Effector memory CD4-positive, alpha-beta T cell (primary cell): ENCODE data around the gene ZW10.
"Not testable (repeated sequence)": the region's sequence is repeated elsewhere in the genome, so short reads cannot be mapped to it uniquely, and the experiment has no call there.

Experiments
- DNase-seq, 3 donors: peaks; one replicate each; pipeline ENCODE4 v3.0.0-alpha.2; 2020
- H3K27ac ChIP-seq: 2 replicates; pipeline ENCODE4 v1.7.0; 2013; ENCODE audit warnings: mild to moderate bottlenecking, low read length, moderate library complexity; ENCODE audit not compliant: insufficient read depth, poor library complexity, severe bottlenecking
- H3K27me3 ChIP-seq: replicated peaks from 2 replicates; pipeline ENCODE4 v1.7.0; 2013; ENCODE audit warnings: mild to moderate bottlenecking, low read length; ENCODE audit not compliant: insufficient read depth, control insufficient read depth, poor library complexity, severe bottlenecking
- H3K36me3 ChIP-seq: 2 replicates; pipeline ENCODE4 v1.7.0; 2013; ENCODE audit warnings: mild to moderate bottlenecking, low read length, moderate library complexity; ENCODE audit not compliant: control insufficient read depth, insufficient read depth
- H3K4me1 ChIP-seq: 2 replicates; pipeline ENCODE4 v1.7.0; 2013; ENCODE audit warnings: low read length, mild to moderate bottlenecking; ENCODE audit not compliant: control insufficient read depth, insufficient read depth, poor library complexity, severe bottlenecking
- H3K4me3 ChIP-seq: 2 replicates; pipeline ENCODE4 v1.7.0; 2013; ENCODE audit warnings: low read length, low read depth, mild to moderate bottlenecking; ENCODE audit not compliant: insufficient read depth, poor library complexity, severe bottlenecking
- H3K9me3 ChIP-seq: 2 replicates; pipeline ENCODE4 v1.7.0; 2013; ENCODE audit warnings: mild to moderate bottlenecking, low read length, moderate library complexity; ENCODE audit not compliant: control insufficient read depth

Gene ZW10

DNA sequence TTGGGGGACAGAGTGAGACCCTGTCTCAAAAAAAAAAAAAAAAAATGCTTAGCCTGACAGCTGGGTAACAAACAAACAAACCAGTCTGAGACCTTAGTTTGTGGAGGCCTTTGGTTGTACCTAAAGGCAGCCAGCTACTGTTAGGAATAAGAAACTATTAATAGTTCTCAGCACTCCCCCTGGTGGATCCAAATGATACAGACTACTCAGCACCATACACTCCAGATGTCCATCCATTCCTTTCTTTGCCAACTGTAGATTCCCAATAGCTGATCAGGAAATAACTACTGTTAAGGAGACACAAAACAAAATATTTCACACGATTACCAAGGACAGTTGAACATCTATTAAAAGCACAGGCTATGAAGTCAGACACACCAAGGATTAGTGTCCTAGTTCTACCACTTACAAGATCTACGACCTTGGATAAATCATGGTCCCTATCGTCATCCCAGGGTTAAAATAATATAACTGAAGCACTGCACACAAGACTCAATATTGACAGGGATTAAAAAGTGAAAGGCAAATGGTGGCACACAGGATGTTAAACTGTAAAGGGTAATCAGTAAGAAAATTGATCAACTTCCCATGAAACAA lies 23.3 kb upstream of the ZW10 start:
- Histone ChIP-seq H3K36me3 (peaks cover 5% of the 10 kb centered on the region), H3K27me3 (no peaks in the 10 kb centered on the region), H3K4me3 (no peak overlapping the region), H3K9me3 (no peaks in the 10 kb centered on the region), H3K27ac (no peak overlapping the region), H3K4me1 (no peaks in the 10 kb centered on the region)
- peak in 1 of 3 donors; percentile 5 for DNase-seq

DNA sequence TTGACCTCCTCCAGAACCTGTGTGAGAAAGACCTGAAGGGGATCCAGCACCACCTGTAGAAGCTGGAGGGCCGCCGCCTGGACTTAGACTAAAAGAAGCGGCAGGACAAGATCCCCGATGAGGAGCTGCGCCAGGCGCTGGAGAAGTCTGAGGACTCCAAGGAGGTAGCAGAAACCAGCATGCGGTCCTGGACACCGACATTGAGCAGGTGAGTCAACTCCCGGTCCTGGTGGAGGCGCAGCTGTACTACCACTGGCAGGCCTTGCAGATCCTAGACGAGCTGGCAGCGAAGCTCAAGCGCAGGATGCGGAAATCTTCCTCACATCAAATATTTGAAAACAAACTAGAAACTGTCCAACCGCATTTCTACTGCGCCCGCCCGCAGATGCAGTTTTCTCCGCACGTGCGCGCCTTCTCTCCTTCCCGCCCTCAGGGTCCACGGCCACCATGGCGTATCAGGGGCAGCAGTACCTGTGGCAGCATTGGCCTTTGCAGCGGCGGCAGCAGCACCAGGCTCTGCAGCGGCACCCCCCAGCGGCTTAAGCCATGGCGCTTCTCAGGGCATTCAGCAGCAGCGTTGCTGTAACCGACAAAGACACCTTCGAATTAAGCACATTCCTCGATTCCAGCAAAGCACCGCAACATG lies 16.3 kb upstream of the ZW10 start:
- Histone ChIP-seq H3K4me3 (no peak overlapping the region), H3K4me1 (no peaks in the 10 kb centered on the region), H3K27ac (no peak overlapping the region), H3K27me3 (no peaks in the 10 kb centered on the region), H3K36me3 (no peaks in the 10 kb centered on the region), H3K9me3 (no peaks in the 10 kb centered on the region)
- no peak for DNase-seq

DNA sequence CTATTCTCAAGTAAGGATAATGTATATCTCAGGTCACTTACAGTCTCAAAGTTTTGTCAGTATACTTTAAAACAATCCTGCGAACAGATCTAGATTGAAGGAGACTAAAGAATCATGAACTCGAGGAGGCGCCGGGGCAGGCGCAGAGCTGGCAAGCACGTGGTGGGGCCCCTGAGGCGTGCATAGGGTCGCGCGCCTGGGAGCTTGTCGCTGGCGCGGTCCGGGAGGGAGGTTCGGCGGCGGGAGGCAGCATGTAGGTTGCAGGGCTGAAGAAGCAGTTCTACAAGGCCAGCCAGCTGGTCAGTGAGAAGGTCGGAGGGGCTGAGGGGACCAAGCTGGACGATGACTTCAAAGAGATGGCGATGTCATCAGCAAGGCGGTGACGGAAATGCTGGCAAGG lies 15.5 kb upstream of the ZW10 start:
- H3K4me1 ChIP-seq, H3K9me3 ChIP-seq, H3K27ac ChIP-seq, H3K4me3 ChIP-seq, H3K27me3 ChIP-seq, H3K36me3 ChIP-seq, DNase-seq: not testable (repeated sequence)

DNA sequence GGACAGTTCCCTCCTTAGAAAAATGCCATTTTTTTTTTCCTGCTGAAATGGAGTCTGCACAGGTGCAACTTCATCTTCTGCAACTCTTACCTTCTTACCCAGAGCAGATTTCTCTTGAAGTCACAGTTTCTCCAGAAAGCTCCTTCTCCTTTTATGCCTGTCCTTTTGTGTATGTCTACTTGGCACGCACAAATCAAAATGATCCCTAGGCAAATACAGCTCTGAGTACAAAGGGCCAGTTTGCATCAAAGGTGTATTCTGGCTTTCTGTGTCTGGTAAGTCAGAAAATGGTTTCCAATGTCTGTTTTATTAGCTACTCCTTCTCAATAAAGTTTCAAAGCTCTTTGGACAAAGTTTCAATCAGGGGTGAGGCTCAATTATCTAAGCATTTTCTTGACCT lies 8.6 kb upstream of the ZW10 start:
- no peak for DNase-seq
- no peaks in the 10 kb centered on the region for H3K27me3 ChIP-seq
- no peak overlapping the region for H3K4me3 ChIP-seq
- no peak overlapping the region for H3K27ac ChIP-seq
- H3K36me3 ChIP-seq: no peaks in the 10 kb centered on the region
- H3K9me3 ChIP-seq: no peaks in the 10 kb centered on the region
- H3K4me1 ChIP-seq: no peaks in the 10 kb centered on the region

DNA sequence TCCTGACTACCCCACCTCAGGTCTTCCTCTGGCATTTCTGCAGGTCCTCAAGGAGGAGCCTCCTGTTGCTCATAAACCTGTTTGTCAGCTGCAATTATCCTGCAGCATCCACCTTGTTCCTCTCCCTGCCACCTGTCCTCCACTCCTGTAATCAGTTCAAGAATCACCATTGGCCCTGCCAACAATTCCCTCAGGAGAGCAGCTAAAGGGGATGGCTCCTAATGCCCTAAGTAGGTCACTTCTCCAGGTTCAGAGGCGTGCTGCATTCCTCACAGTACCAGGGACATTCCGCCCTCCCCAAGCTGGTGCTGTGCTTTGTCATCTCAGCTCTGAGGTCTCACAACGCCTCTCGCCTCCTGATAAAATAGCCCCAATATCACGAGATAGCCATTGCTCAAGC lies 8.2 kb upstream of the ZW10 start:
- Histone ChIP-seq H3K4me3 (no peak overlapping the region), H3K27ac (no peak overlapping the region), H3K36me3 (no peaks in the 10 kb centered on the region), H3K9me3 (no peaks in the 10 kb centered on the region), H3K4me1 (no peaks in the 10 kb centered on the region), H3K27me3 (no peaks in the 10 kb centered on the region)
- DNase-seq: no peak

DNA sequence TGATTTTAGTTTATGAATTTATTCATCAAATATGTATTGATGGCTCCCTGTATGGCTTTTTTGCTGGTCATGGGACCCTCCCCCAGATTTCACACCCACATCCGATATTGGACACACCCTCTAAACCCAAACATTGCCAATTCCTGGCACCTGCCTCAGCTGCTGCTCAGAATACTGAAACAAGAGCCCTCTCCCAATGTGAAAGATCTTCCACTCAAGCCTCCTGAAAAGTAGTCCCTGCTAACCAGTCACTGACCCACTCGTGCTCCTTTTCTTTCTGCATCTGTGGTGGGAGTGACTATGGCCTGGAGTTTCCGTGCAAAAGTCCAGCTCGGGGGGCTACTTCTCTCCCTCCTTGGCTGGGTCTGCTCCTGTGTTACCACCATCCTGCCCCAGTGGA lies 6.0 kb upstream of the ZW10 start, which contains the start of gene CLDN25:
CLDN25 (plus strand) TSS at position 301 of the 400 bp plus-strand sequence; CDS start at position 301, 0 bp downstream.
- Histone ChIP-seq H3K9me3 (no peaks in the 10 kb centered on the region), H3K36me3 (no peaks in the 10 kb centered on the region), H3K27me3 (no peaks in the 10 kb centered on the region), H3K4me1 (no peaks in the 10 kb centered on the region), H3K27ac (no peak within 1 kb of the TSS), H3K4me3 (no peak within 1 kb of the TSS)
- DNase-seq: no peak

DNA sequence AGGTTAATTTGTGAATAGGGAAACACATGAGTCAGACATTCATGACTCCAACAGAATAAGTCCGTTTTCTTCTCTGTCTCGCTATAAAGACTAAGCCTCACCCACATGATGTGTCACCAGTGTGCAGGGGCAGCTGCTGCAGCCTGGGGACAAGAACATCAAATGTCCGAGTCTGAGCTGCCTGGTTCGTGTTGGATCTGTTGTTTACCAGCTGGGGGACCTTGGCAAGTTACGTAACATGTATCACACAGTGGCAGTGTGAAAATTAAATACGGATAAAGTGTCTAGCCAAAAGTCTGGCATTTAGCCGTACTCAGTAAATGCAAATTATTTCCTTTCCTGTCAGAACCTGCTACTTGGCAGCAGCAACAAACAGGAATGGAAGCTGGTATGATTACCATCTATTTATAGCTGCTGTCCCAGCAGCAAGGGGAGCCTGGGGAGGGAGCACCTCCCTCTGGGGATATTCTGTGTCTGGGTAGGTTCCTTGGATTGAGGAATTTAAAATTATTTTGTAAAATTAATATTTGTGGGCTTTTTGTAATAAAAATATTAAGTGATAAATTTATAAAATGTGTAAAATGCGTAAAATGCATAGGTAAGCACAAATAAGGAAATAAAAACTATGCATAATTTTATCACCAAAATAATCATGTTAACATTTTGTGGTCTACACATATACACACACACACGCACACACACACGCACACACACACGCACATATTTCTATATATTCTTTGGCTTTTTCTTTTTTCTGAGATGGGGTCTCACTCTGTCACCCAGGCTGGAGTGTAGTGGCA lies 4.8 kb upstream of the ZW10 start:
- no peaks in the 10 kb centered on the region for H3K27me3 ChIP-seq
- H3K4me3 ChIP-seq: no peak overlapping the region
- no peaks in the 10 kb centered on the region for H3K4me1 ChIP-seq
- H3K9me3 ChIP-seq: no peaks in the 10 kb centered on the region
- no peak overlapping the region for H3K27ac ChIP-seq
- DNase-seq: no peak
- no peaks in the 10 kb centered on the region for H3K36me3 ChIP-seq

DNA sequence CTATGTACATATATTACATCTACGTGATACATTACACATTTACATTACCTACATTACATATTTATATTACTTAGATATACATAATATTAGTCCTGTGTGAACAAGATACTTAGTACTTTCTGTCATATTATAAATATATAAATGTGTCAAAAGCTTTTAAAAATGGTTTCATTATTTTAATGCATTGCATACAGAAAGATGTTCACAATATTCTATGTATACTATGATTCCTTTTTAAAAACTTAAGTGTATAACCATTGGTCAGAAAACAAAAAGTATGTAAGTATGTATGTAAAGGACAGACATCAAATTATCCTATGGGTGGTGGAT lies 647 bp upstream of the ZW10 start:
- H3K27me3 ChIP-seq: no peaks in the 10 kb centered on the region
- H3K27ac ChIP-seq: peak overlapping the region; percentile 76
- H3K4me3 ChIP-seq: peak overlapping the region; percentile 94

DNA sequence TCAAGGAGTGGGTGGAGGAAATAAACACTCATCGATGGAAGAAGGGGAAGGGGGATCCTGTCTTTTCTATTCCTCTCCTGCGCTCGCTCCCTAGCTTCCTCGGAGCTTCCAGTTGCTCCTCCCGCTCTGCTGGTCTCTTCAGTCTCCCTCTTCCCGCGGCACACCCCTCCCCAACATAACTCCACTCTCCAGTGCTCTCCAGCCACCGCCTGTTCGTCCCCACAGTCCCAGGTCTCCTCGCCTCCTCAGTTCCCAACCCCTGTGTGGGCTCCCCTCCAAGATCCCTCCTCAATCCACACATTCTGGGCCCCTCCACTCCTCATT lies 438 bp downstream of the ZW10 start:
- Histone ChIP-seq H3K27me3 (no peaks in the 10 kb centered on the region), H3K4me3 (peak overlapping the region; percentile 94), H3K27ac (peak overlapping the region; percentile 76), H3K9me3 (no peaks in the 10 kb centered on the region), H3K4me1 (no peaks in the 10 kb centered on the region), H3K36me3 (peaks cover 6% of the 10 kb centered on the region)
- DNase-seq: no peak

More for the DNA sequence above, 647 bp upstream of the ZW10 start:
- DNase-seq: no peak
- Histone ChIP-seq H3K9me3 (no peaks in the 10 kb centered on the region), H3K4me1 (no peaks in the 10 kb centered on the region), H3K36me3 (no peaks in the 10 kb centered on the region)

DNA sequence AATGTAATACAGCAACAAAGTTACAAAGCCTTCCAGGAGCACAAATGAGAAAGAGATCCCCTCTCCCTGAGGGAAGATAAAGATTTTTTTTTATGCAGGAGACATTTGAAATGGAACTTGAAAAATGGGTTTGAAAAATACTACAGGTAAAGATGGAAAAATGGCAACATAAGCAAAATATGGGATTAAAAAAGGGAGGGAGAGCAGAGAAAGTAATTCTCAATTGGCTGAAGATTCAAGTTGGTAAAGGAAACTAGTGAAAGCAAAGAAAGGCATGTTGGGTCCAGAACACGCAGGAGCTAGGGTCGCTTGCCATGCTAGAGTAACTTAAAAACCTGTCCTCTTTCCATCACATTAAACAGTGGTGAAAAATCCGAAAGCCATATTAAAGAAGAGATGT lies 1.5 kb downstream of the ZW10 start:
- H3K27me3 ChIP-seq: no peaks in the 10 kb centered on the region
- peaks cover 6% of the 10 kb centered on the region for H3K36me3 ChIP-seq
- DNase-seq: no peak
- H3K4me3 ChIP-seq: no peak overlapping the region
- no peaks in the 10 kb centered on the region for H3K9me3 ChIP-seq
- no peaks in the 10 kb centered on the region for H3K4me1 ChIP-seq
- H3K27ac ChIP-seq: no peak overlapping the region
